GM21360 (cell line): Measurements from ENCODE around the gene TGM5.
"Not testable (repeated sequence)": the region's sequence is repeated elsewhere in the genome, so short reads cannot be mapped to it uniquely, and the experiment has no call there.

ENCODE experiments used
- ATAC-seq: cut with Tn5 transposase; IDR thresholded peaks from one replicate; pipeline ENCODE4 v1.9.1; 2021; ENCODE audit warnings: mild to moderate bottlenecking, moderate library complexity; ENCODE audit not compliant: unreplicated experiment

Gene TGM5, protein sequence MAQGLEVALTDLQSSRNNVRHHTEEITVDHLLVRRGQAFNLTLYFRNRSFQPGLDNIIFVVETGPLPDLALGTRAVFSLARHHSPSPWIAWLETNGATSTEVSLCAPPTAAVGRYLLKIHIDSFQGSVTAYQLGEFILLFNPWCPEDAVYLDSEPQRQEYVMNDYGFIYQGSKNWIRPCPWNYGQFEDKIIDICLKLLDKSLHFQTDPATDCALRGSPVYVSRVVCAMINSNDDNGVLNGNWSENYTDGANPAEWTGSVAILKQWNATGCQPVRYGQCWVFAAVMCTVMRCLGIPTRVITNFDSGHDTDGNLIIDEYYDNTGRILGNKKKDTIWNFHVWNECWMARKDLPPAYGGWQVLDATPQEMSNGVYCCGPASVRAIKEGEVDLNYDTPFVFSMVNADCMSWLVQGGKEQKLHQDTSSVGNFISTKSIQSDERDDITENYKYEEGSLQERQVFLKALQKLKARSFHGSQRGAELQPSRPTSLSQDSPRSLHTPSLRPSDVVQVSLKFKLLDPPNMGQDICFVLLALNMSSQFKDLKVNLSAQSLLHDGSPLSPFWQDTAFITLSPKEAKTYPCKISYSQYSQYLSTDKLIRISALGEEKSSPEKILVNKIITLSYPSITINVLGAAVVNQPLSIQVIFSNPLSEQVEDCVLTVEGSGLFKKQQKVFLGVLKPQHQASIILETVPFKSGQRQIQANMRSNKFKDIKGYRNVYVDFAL

DNA sequence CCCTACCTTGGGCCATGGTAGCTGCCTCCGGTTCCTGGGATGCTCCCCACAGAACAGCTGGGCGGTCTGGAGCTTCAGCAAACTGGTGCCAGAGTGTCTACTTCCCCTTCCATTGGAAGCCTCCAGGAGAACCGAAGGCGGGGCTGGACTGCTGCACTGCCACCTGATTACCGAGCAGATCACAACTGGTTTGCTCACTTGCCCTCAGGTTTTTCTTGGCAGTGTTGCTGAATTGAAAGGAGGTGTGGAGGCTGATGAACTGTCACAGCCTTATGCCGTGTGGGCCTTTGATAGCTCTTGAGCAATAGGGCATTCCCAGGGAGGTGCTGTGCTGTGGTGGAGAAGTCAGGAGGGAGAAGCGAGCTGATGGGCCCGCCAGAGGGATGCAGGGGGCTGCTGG, at the start of gene TGM5:
TGM5 (minus strand) TSS at position 95 of the 400 bp plus-strand sequence; CDS start at position 16, 79 bp downstream.
- no peak for ATAC-seq

DNA sequence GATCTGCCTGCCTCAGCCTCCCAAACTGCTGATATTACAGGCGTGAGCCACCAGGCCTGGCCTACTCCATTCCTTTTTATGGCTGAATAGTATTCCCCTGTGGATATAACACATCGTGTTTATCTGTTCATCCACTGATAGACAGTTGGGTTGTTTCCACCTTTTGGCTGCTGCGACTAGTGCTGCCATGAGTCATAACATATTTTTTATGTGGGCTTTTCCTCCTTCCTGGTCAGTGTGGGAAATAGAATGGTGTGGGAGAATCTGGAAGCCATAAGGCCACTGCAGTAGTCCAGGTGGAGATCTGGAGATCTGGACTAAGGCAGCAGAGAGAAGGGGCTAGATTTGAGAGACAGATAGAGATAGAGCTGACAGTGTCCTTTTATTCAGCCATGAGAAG, 47.4 kb upstream of the TGM5 start:
- ATAC-seq = no peak

DNA sequence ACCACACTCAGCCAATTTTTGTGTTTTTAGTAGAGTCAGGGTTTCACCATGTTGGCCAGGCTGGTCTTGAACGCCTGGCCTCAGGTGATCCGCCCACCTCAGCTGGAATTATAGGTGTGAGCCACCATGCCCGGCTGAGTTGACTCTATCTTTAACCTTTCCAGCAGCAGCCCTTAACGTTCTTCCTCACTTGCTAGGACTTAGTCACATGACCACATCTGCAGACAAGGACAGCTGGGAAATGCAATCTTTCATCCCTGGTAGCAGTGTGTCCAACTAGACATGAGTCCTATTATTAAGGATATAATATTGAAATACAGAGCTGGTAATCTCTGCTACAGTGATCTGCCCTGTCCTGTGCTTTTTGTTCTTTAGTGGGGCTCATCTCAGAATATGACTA, 45.6 kb upstream of the TGM5 start:
- no peak for ATAC-seq

DNA sequence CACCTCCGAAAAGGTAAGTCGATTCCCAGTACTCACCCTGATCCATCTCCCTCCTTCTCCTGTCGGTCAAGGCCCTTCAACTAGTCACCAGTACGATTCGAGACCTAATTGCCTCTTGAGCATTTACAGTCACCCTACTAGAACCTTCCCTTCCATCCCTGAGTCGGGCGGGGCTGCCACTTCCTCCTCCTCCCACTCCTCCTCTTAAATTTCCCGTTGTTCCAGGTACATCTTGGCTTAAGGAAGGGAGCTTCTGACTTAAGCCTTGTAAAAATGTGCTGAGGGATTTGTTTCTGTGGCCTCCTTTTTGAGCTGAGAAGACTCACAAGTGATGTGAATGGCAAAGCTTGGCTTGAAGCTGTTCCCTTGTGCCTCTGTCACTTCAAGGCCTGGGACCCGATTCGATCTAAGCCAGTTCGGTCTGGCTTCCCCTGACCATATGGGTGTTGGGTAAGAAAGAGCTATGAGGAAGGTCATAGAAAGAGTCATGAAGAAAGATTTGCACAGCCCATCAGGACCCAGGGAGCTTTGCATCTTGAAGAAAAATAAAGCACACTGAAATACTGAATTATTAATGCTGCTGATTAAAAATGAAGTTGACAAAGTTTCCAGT, 35.6 kb upstream of the TGM5 start, which contains the start of gene TGM7:
TGM7 (minus strand) TSS at position 51 of the 613 bp plus-strand sequence.
- no peak for ATAC-seq

DNA sequence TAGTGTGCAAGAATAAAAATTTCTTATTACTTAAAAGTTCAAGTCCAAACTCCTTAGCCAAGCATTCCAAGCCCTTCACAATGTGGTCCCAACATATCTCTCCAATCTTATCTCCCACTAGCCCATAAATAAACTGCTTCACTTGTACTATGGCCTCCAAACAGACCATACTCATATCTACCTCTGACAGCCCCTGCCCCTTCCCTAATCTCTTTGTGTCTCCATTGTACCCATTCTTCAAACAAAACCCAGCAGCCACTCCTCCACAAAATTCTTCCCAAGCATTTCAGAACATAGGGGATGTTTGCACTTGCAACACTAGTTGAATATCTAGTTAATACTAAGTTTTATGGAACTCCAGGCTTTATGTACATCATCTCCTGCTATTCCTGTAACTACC, 33.2 kb upstream of the TGM5 start:
- ATAC-seq = no peak

DNA sequence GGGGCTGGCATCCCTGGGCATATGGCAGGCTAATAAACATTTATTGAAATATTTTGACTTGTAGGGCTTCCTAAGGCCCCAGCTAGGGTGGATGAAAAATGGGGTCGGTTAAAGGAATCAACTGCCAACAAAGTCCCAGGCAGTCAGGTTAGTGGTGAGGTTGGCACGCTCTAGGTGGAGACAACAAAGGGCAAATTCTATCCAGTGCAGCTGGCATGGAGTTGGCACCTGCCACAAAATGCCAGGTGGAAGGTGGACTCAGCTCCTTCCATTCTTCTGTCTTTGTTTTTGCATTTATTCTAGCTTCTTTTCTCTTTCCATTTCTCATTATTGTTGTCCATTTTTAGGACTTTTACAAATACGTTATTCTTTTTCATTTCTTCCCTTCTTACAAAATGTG, 32.7 kb upstream of the TGM5 start:
- ATAC-seq = no peak

DNA sequence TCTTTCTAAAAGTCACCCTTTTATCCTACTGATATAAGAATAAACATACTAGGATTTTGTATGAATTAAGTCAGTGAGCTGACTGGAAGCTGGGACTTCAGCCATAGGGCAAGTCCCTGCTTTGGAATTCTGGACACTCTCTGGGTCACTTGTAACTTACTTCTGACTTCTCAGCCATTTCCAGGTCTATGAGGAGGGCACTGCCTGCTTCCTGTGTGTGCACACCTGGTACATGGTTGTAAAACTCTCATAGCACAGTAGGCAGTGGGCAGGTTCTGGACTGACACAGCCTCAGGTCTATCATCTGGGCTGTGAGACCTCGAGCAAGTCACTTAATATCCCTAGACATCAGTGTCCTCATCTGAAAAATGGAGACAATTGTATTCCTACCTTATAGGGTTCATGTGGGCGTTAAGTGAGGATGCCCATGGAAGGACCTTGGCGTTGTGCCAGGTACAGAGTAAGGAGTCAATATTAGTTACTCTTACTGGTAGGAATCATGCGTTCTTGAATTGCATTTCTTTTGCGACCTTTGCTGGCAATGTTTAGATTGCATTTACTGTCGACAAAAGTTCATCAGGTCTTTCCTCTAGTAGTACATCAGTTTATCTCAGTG, 27.5 kb upstream of the TGM5 start:
- ATAC-seq = no peak

DNA sequence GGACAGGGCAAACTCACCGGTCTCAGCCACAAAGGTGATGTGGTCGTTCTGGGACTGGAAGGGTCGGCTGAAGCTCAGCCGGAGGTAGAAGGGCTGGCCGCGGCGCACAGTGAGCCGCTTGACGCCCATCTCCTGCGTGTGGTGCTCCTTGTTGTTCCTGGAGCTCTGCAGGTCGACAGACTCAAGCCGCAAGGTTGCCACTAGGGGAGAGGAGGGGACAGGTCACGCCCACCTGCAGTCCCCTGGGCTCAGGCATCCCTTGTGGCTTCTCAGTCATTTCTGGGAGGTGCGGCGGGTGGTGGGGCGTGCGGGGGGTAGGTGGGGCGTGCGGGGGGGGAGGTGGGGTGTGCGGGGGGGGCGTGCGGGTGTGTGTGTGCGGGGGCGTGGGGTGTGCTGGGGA, 26.7 kb upstream of the TGM5 start:
- ATAC-seq = no peak

DNA sequence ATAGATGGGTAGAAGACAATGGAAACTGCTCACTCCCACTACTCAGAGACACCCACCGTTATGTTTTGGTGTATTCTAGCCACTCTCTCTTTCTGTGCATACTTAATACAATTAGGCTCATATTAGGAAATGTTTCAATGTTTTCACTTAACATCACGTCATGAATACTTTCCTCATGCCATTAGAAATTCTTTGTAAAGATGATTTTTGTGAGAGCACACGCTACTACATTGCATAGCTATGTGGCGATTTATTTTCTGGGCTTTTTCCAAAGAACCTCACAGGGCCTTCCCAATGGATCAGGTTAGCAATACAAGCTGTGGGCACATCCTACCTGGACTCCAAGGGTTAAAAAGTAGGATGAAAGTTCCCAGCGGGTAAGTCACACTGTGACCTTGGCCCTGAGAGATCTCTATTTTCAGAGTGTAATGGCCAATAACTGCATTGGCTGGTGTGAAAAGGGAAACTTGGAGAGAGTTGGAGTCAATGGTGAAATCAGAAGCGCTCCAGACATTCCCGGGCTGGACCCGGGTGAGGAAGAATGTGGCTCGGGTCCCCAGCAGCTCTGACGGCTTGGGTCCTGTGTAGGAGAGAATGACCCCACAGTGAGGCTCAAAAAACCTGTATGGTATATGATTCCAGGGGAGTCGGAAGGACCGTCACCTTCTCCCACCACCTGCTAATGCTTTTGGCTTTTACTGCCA, 25.8 kb upstream of the TGM5 start:
- ATAC-seq = no peak

DNA sequence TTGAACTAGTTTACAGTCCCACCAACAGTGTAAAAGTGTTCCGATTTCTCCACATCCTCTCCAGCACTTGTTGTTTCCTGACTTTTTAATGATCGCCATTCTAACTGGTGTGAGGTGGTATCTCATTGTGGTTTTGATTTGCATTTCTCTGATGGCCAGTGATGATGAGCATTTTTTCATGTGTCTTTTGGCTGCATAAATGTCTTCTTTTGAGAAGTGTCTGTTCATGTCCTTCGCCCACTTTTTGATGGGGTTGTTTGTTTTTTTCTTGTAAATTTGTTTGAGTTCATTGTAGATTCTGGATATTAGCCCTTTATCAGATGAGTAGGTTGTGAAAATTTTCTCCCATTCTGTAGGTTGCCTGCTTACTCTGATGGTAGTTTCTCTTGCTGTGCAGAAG, 22.9 kb upstream of the TGM5 start:
- ATAC-seq = not testable (repeated sequence)

DNA sequence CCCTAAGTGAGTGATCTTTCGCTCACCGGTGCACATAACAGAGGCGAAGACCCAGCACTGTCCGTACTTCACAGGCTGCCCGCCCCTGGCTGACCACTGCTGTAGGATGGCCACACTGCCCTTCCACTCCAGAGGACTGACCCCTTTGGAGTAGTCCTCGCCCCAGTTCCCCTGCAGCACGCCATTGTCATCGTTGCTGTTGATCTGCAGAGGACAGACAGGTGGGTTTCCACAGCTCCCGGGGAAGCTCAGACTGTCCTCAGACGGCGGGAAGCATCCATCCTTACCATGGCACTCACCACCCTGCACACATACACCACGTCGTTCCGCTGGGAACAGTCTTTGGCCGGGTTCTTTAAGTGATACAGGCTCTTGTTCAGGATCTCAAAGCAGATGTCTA, 20.5 kb upstream of the TGM5 start:
- ATAC-seq = no peak

DNA sequence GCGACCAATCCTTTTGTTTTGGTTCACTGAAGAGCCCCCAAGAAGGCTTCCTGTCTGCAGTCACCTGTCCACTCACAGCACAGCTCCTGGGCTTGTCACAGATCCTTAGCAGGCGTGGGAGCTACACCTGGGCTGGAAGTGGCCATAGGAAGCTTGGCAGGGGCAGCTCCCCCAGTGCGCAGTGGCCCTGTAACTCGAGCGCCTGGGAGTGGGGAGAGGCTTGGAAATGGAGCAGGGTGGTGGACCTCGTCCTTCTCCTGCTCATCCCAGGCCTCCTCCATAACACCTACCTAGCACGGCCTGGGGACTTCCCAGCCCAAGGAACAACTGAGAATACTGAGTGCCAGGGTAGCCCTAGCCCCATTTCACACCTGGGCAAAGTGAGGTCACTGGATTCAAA, 19.3 kb upstream of the TGM5 start:
- no peak for ATAC-seq

DNA sequence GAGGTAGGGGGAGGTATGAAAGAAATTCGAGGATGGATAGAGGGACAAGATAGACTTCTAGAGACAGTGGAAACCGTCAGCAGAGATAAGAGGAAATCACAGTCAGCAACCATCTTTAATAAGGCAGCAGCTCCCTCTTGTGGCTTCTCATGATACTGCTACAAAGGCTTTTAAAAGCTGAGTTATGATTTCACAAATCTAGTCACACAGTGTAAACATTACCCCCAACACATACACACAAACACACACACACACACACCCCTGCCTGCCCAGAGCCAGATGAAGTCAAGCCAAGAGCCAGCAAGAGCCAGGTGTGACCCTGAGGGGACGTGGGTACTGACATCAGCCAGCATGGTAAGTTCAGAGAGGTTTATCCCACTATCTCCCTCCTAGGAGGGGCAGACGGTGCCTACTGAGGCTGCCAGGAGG, 18.9 kb upstream of the TGM5 start:
- ATAC-seq = no peak

DNA sequence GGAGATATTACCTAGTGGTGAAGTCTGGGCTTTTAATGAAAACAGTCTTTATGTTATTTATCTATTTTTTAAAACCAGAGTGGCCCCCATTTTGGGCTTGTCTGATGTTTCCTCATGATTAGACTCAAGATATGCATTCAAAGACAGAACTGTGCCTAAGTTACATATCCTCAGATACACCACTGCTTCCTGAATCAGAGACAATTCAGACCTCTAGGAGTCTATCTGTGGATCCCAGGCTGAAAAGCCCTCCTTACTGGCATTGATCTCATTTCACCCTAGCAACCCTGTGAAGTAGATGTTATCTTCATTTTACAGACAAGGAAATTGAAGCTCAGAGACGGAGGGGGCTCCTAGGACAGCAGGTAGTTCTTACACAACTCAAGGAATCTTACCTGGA, 16.8 kb upstream of the TGM5 start:
- ATAC-seq = no peak

DNA sequence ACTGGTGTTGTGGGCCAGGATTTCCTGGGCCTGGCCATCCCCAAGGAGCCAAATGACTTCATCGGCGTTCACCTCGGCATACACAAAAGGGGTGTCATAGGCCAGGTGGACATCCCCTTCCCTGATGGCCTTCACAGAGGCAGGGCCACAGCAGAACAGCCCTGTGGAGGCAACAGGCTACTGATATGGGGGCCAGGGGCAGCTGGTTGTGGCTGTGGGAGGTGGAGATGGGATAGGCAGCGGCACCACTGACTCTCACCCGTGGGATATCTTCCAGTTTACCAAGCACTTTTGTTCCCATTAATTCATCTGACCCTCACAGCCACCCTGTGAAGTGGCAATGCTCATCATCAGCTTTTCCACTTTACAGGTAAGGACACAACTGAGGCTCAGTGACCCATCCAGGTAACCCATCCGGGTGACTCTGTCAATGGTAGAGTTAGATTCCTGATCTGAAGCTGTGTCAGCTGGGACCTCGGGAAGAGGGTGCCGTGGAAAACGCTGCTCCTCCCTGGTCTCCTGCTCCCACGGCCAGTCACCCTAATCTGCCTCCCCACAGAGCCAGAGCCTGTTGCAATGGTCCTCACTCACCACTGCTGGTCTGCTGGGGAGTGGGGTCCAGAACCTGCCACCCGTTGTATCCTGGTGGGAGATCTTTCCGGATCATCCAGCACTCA, 15.3 kb upstream of the TGM5 start:
- ATAC-seq = no peak

DNA sequence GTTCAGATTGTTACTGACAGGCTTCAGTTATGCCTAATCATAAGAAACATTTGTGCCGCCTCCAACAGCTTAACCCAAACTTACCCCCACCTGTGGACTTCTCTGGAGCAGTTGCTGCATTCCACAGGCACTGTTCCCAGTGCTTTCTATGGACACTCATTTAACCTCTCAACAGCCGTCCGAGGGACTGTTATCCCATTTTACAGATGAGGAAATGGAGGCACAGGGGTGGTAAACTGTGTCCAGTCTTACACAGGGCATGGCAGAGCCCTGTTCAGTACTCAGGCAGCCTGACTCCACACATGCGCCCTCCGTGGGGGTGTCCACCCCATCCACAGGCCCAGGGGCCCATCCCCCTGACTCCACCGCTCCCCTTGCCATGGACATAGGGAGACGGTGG, 14.3 kb upstream of the TGM5 start:
- no peak for ATAC-seq

DNA sequence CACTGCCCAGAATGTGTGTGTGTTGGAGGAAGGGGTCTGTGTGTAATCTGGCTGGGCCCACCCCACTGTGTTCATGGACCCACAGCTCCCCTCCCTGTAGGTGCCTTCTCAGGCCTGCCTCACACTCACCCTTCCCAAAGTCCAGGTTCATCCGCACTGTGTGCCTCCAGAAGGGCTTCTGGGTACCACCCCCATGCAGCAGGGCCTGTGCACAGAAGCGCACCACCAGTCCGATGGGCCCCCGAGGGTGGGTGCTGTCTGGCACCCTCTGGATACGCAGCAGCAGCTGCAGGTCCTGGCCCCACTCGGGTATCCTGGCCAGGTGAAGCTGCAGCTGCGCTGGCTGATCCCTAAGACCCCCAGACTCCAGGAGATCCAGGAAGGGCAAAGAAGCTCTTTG, 12.8 kb upstream of the TGM5 start:
- no peak for ATAC-seq

DNA sequence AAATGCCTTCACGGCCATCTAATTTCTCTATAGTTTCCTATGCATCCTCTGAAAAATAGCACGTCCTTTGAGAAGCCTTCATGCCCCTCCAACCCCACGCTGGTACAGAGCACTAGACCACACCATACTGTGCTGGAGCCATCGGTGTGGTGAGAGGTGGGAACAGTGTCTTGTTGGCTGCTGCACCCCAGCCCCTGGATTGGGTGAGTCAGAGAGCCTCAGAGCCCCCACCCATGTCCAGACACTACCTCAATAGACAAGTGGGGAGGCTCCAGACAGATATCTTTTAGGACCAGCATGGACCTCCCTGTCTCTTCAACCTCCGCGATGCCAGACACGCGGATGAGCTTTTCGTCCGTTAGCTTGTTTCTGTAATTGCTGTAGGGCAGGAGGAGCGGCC, 12.1 kb upstream of the TGM5 start:
- no peak for ATAC-seq

DNA sequence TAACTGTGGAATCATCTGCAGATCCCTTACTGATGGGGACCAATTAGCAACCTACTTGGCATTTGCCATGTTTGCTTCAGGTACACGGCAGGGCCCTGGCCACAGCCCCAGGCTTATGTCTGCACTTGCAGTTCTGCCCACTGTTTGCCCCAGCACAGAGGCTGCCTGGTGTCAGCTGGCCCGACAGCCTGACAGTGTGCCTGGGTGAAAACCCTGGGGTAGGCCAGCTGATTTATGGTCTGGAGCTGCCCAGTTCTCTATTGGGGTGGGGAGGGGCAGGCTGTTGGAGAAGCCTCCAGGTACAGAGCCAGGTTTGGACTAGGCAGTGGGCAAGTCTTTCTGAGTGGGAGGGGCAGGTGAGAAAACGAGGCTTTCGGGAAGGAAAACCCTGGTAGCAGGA, 11.2 kb upstream of the TGM5 start:
- ATAC-seq = no peak

DNA sequence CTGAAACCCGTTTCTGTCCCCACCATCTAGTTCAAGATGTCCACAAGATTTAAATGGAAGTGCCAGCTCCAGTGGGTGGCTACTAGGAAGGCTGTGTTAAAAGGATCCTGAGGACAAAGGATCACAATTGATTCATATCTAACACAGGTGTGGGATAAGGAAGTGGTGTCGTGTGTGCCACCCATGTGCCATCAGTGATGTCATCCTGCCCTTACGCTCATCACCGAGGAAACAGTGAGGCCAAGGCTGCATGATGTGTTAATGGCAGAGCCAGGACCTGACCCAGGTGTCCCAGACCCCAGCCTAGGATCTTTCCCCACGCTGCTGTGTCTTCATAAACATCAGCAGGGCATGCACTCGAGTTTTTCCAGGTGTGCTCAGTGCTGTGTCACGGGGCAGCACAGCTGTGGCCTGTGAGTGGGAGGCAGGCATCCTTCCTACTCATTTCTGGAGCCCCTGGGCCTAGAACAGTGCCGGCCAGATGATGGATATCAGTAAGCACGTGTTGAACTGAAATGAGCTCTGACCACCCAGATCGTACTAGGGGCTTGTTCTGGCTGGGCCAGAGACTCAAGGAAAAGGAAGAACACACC, 10.6 kb upstream of the TGM5 start:
- ATAC-seq = no peak
